Measurements from ENCODE around the gene MSN.
"Not testable (repeated sequence)": the region's sequence is repeated elsewhere in the genome, so short reads cannot be mapped to it uniquely, and the experiment has no call there.

MSN gene

DNA sequence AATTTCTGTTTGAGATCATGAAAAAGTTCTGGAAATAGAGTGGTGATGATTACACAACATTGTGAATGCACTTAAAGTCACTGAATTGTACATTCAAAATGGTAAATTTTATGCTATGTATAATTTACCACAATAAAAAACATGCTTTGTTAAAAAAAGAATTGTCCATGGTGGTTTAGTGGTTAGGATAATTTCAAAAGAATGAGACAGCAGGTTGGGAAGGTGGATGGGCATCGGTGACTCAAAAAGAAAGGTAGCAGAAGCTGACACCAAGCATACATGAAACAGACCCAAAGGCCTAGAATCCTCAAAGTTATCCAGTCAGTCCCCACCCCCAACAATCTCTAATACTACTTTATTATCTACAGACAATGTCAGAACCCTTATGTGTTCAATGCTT lies 91.1 kb downstream of the MSN start:
- H3K4me1 ChIP-seq (ENCODE audit: insufficient read depth, low read length, severe bottlenecking), result no peaks in the 10 kb centered on the region
- H3K9me2 ChIP-seq (ENCODE audit: low read depth, low read length), result no peaks in the 10 kb centered on the region
- no peak overlapping the region for H3K4me3 ChIP-seq (ENCODE audit: low read depth, low read length, poor library complexity, severe bottlenecking)
- H3F3A ChIP-seq (ENCODE audit: insufficient read depth, low read length), result no peaks in the 10 kb centered on the region
- H3K9me3 ChIP-seq (ENCODE audit: low read length), result no peaks in the 10 kb centered on the region
- no peak overlapping the region for H3K27ac ChIP-seq (ENCODE audit: low read depth, low read length, poor library complexity, severe bottlenecking)
- no peaks in the 10 kb centered on the region for H3K79me2 ChIP-seq (ENCODE audit: insufficient read depth, low read length)
- TF ChIP-seq EZH2 (IDR thresholded peaks at IDR 0.05; ENCODE audit: borderline replicate concordance, low read length), result no peak
- TF ChIP-seq, protein P1, sequence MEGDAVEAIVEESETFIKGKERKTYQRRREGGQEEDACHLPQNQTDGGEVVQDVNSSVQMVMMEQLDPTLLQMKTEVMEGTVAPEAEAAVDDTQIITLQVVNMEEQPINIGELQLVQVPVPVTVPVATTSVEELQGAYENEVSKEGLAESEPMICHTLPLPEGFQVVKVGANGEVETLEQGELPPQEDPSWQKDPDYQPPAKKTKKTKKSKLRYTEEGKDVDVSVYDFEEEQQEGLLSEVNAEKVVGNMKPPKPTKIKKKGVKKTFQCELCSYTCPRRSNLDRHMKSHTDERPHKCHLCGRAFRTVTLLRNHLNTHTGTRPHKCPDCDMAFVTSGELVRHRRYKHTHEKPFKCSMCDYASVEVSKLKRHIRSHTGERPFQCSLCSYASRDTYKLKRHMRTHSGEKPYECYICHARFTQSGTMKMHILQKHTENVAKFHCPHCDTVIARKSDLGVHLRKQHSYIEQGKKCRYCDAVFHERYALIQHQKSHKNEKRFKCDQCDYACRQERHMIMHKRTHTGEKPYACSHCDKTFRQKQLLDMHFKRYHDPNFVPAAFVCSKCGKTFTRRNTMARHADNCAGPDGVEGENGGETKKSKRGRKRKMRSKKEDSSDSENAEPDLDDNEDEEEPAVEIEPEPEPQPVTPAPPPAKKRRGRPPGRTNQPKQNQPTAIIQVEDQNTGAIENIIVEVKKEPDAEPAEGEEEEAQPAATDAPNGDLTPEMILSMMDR (IDR thresholded peaks at IDR 0.05; ENCODE audit: low read length), result no peak
- no peaks in the 10 kb centered on the region for H3K36me3 ChIP-seq (ENCODE audit: insufficient read depth, low read length)
- H3K4me2 ChIP-seq (ENCODE audit: low read length), result no peak overlapping the region
- H2AFZ ChIP-seq (ENCODE audit: low read length), result no peak overlapping the region
- H4K20me1 ChIP-seq (ENCODE audit: insufficient read depth, low read length), result no peaks in the 10 kb centered on the region
- H3K9ac ChIP-seq (ENCODE audit: low read length), result no peak overlapping the region
- H3K27me3 ChIP-seq (ENCODE audit: insufficient read depth, low read length), result no peaks in the 10 kb centered on the region

- not testable (repeated sequence) for H3K79me2 ChIP-seq (ENCODE audit: insufficient read depth, low read length); H3K4me1 ChIP-seq (ENCODE audit: insufficient read depth, low read length, severe bottlenecking); H3K36me3 ChIP-seq (ENCODE audit: insufficient read depth, low read length); H4K20me1 ChIP-seq (ENCODE audit: insufficient read depth, low read length); H3K27ac ChIP-seq (ENCODE audit: low read depth, low read length, poor library complexity, severe bottlenecking); H3K4me2 ChIP-seq (ENCODE audit: low read length); H3K4me3 ChIP-seq (ENCODE audit: low read depth, low read length, poor library complexity, severe bottlenecking); H2AFZ ChIP-seq (ENCODE audit: low read length); H3K27me3 ChIP-seq (ENCODE audit: insufficient read depth, low read length); H3F3A ChIP-seq (ENCODE audit: insufficient read depth, low read length); H3K9me2 ChIP-seq (ENCODE audit: low read depth, low read length); H3K9me3 ChIP-seq (ENCODE audit: low read length); H3K9ac ChIP-seq (ENCODE audit: low read length)
Measured at GRCh38 chrX:65759525-65759924, 92.1 kb downstream of the MSN start.

DNA sequence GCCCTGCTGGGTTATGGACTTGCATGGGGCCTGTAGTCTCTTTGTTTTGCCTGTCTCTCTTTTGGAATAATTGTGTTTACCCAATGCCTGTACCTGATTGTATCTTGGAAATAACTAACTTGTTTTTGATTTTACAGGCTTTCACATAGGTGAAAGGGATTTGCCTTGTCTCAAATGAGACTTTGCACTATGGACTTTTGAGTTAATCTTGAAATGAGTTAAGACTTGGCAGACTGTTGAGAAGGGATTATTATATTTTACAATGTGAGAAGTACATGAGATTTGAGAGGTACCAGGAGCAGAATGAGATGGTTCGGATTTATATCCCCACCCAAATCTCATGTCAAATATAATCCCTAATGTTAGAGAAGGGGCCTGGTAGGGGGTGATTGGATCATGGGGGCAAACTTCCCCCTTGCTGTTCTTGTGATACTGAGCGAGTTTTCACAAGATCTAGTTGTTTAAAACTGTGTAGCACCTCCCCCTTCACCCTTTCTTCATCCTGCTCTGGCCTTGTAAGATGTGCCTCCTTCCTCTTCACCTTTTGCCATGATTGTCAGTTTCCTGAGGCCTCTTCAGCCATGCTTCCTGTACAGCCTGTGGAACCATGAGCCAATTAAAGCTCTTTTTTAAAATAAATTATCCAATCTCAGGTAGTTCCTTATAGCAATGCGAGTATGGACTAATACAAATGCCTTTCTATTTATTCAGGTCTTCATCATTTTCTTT lies 102.3 kb downstream of the MSN start:
- Histone ChIP-seq H3K27me3 (ENCODE audit: insufficient read depth, low read length) (no peaks in the 10 kb centered on the region), H3K9me2 (ENCODE audit: low read depth, low read length) (no peaks in the 10 kb centered on the region), H2AFZ (ENCODE audit: low read length) (no peak overlapping the region)

More for the DNA sequence above, 102.3 kb downstream of the MSN start:
- H3K4me1 ChIP-seq (ENCODE audit: insufficient read depth, low read length, severe bottlenecking), result no peaks in the 10 kb centered on the region
- no peaks in the 10 kb centered on the region for H4K20me1 ChIP-seq (ENCODE audit: insufficient read depth, low read length)
- TF ChIP-seq, protein P1 (IDR thresholded peaks at IDR 0.05; ENCODE audit: low read length), result no peak
- no peak for TF ChIP-seq EZH2 (IDR thresholded peaks at IDR 0.05; ENCODE audit: borderline replicate concordance, low read length)
- H3K4me2 ChIP-seq (ENCODE audit: low read length), result no peak overlapping the region
- no peaks in the 10 kb centered on the region for H3K36me3 ChIP-seq (ENCODE audit: insufficient read depth, low read length)
- H3K4me3 ChIP-seq (ENCODE audit: low read depth, low read length, poor library complexity, severe bottlenecking), result no peak overlapping the region
- no peak overlapping the region for H3K9ac ChIP-seq (ENCODE audit: low read length)
- H3K27ac ChIP-seq (ENCODE audit: low read depth, low read length, poor library complexity, severe bottlenecking), result no peak overlapping the region
- no peaks in the 10 kb centered on the region for H3F3A ChIP-seq (ENCODE audit: insufficient read depth, low read length)
- no peaks in the 10 kb centered on the region for H3K9me3 ChIP-seq (ENCODE audit: low read length)
- no peaks in the 10 kb centered on the region for H3K79me2 ChIP-seq (ENCODE audit: insufficient read depth, low read length)

Data from OCI-LY1 (cell line).